GM12878 (cell line): ENCODE data around the gene CCDC83. TPM values are rescaled to one million over a fixed set of nuclear protein-coding genes. Genes with fewer than 3 reads are reported as not detected.
"Not testable (repeated sequence)": the region's sequence is repeated elsewhere in the genome, so short reads cannot be mapped to it uniquely, and the experiment has no call there.

Source experiments
- ATAC-seq: fragments of 200-7000 bp; cut with Tn5 transposase; 3 replicates; pipeline ENCODE4 v1.9.1; 2020; ENCODE audit warnings: mild to moderate bottlenecking, moderate library complexity
- BruUV-seq: library from RNA; stranded (reverse); fragments of 400-500 nt; replicated peaks from 2 replicates; lab custom pipeline; 2021; lab: Mats Ljungman, UMichigan
- CTCF ChIA-PET: fragments of 300-600 bp; sonication (Branson Sonifier 250); formaldehyde crosslinking; extraction: SDS; loops from one replicate; lab custom pipeline; 2021; ENCODE audit warnings: inconsistent platforms; lab: Yijun Ruan, JAX
- POLR2A ChIA-PET: fragments of 350-600 bp; formaldehyde crosslinking; extraction: SDS; loops from one replicate; lab custom pipeline; 2021; ENCODE audit warnings: inconsistent platforms; lab: Charles Lee
- RAD21 ChIA-PET: fragments of 300-600 bp; sonication (Branson Sonifier 250); formaldehyde crosslinking; loops from one replicate; lab custom pipeline; 2023; ENCODE audit warnings: antibody characterized with exemption; ENCODE audit not compliant: unreplicated experiment; lab: Charles Lee
- SMC1A ChIA-PET: fragments of 300-600 bp; sonication (Branson Sonifier 250); formaldehyde crosslinking; loops from one replicate; lab custom pipeline; 2023; ENCODE audit not compliant: unreplicated experiment, uncharacterized antibody; lab: Charles Lee
- DNase-seq: peaks from one replicate; pipeline ENCODE4 v3.0.0-alpha.2; 2011; ENCODE audit warnings: low read depth, low spot score
- FAIRE-seq: peaks from 3 replicates; lab custom pipeline; 2011; peaks lifted over from hg19 to GRCh38; lab: Jason Lieb, UNC
- H2AFZ ChIP-seq: 2 replicates; pipeline ENCODE4 v1.6.0; 2011; ENCODE audit warnings: low read depth, low read length, control low read depth; ENCODE audit not compliant: control insufficient read depth
- H3K27ac ChIP-seq: 2 replicates; pipeline ENCODE4 v1.5.1; 2011; ENCODE audit warnings: control low read depth; ENCODE audit not compliant: control insufficient read depth, insufficient read depth
- H3K27me3 ChIP-seq, 2 experiments: replicated peaks in 1 of 2; 2 replicates each; pipeline versions ENCODE4 v1.6.0 to v1.6.1; 2011; ENCODE audit warnings: low read length in 1 of 2; ENCODE audit not compliant: control insufficient read depth in 2 of 2, insufficient read depth in 2 of 2
- H3K36me3 ChIP-seq, 2 experiments: 2 replicates each; pipeline ENCODE4 v1.5.1; 2011; ENCODE audit warnings: low read length in 1 of 2; ENCODE audit not compliant: control insufficient read depth in 2 of 2, insufficient read depth in 2 of 2
- H3K4me1 ChIP-seq: 2 replicates; pipeline ENCODE4 v1.6.1; 2011; ENCODE audit warnings: mild to moderate bottlenecking, low read length, moderate library complexity, mixed read lengths; ENCODE audit not compliant: control insufficient read depth, insufficient read depth
- H3K4me2 ChIP-seq: 2 replicates; pipeline ENCODE4 v1.6.0; 2011; ENCODE audit warnings: control low read depth; ENCODE audit not compliant: control insufficient read depth, insufficient read depth
- H3K4me3 ChIP-seq: fragments of 200-600 bp; sonication (generic); 2 replicates; pipeline ENCODE4 v1.5.1; 2016
- H3K79me2 ChIP-seq: 2 replicates; pipeline ENCODE4 v1.6.0; 2011; ENCODE audit warnings: low read length; ENCODE audit not compliant: control insufficient read depth, insufficient read depth
- H3K9ac ChIP-seq: 2 replicates; pipeline ENCODE4 v1.8.0; 2011; ENCODE audit warnings: low read length, control low read depth, mixed read lengths; ENCODE audit not compliant: control insufficient read depth, insufficient read depth
- H3K9me3 ChIP-seq: replicated peaks from 3 replicates; pipeline ENCODE4 v1.5.1; 2011; ENCODE audit warnings: mild to moderate bottlenecking, low read length; ENCODE audit not compliant: control insufficient read depth, insufficient read depth
- H4K20me1 ChIP-seq: 2 replicates; pipeline ENCODE4 v1.6.0; 2011; ENCODE audit not compliant: control insufficient read depth, insufficient read depth
- CREB1 ChIP-seq: IDR thresholded peaks from 2 replicates; pipeline ENCODE4 v1.6.1; 2012; ENCODE audit warnings: low read depth, mild to moderate bottlenecking, inconsistent platforms
- DPF2 ChIP-seq: fragments of 450-650 bp; IDR thresholded peaks from 2 replicates; pipeline ENCODE4 v1.6.1; 2017; ENCODE audit warnings: mild to moderate bottlenecking
- HCFC1 ChIP-seq: fragments of 150-350 bp; IDR thresholded peaks from 2 replicates; pipeline ENCODE4 v1.6.1; 2014; ENCODE audit warnings: low read length
- NBN ChIP-seq: fragments of 450-650 bp; IDR thresholded peaks from 2 replicates; pipeline ENCODE4 v1.6.1; 2016
- TAF1 ChIP-seq: IDR thresholded peaks from 2 replicates; pipeline ENCODE4 v1.6.1; 2011; ENCODE audit warnings: mild to moderate bottlenecking, low read depth, low read length, borderline replicate concordance
- ZBED1 ChIP-seq: IDR thresholded peaks from 2 replicates; pipeline ENCODE4 v1.6.1; 2016; ENCODE audit warnings: borderline replicate concordance
- ZNF207 ChIP-seq: fragments of 450-650 bp; IDR thresholded peaks from 2 replicates; pipeline ENCODE4 v1.6.1; 2014; ENCODE audit warnings: antibody characterized with exemption, mild to moderate bottlenecking, borderline replicate concordance
- ZNF24 ChIP-seq: fragments of 450-650 bp; IDR thresholded peaks from 2 replicates; pipeline ENCODE4 v1.6.1; 2017; ENCODE audit warnings: antibody characterized with exemption, mild to moderate bottlenecking
- WGBS: methylation state at CpG from one replicate; pipeline ENCODE4 v1.1.6; 2016; ENCODE audit warnings: low lambda C conversion rate; ENCODE audit not compliant: insufficient replicate concordance, insufficient coverage; ENCODE audit errors: missing lambda C conversion rate; 5-methylcytosine and 5-hydroxymethylcytosine counted together
- in situ Hi-C: fragments of 300-500 bp; cut with MboI; formaldehyde crosslinking; loops from 9 replicates; pipeline ENCODE4 v1.14.3; 2018; ENCODE audit warnings: mixed read lengths
- intact Hi-C: fragments of 100-400 bp; cut with micrococcal nuclease; formaldehyde crosslinking; loops from one replicate; pipeline ENCODE4 v1.14.2; 2022; ENCODE audit not compliant: unreplicated experiment
- polyA plus RNA-seq, 11 experiments: library from polyadenylated mRNA; depleted of rRNA in 4 of 11; unstranded in 6 of 11; stranded (reverse) in 5 of 11; fragments of >200 nt; fragmentation: Nextera tagmentation in 4 of 11; fragmentation: Illumina TruSeq in 1 of 11; extraction: Ambion mirVana in 4 of 11; extraction: Trizol in 1 of 11; gene quantifications; 1 replicate in 1 of 11; 2 replicates in 10 of 11; pipeline versions ENCODE4 v1.2.1 to v1.2.3, GENCODE V29; 2011 to 2016; ENCODE audit warnings: inconsistent platforms in 2 of 11, missing spikeins in 2 of 11, low read depth in 1 of 11
- total RNA-seq, 4 experiments: library from RNA; depleted of rRNA in 3 of 4; stranded (reverse); fragments of >200 nt in 3 of 4; fragmentation: Illumina TruSeq in 1 of 4; extraction: Trizol in 1 of 4; gene quantifications; 2 replicates each; pipeline versions ENCODE4 v1.2.1 to v1.2.3, GENCODE V29; 2013 to 2021
- TF ChIP-seq, protein P1 (sequence below), 3 experiments: IDR thresholded peaks in 2 of 3; conservative IDR thresholded peaks in 1 of 3; 2 replicates each; pipeline ENCODE4 v1.5.1; 2011; ENCODE audit warnings: low read depth in 3 of 3, low read length in 3 of 3, mild to moderate bottlenecking in 3 of 3, control low read depth in 2 of 3, moderate library complexity in 2 of 3, inconsistent platforms in 1 of 3, mixed read lengths in 1 of 3; ENCODE audit not compliant: control insufficient read depth in 2 of 3, insufficient read depth in 1 of 3; ENCODE audit errors: extremely low read depth in 1 of 3
- TF ChIP-seq, protein P2 (sequence below): fragments of 450-650 bp; IDR thresholded peaks from 2 replicates; pipeline ENCODE4 v1.6.1; 2017; ENCODE audit warnings: borderline replicate concordance

CCDC83 gene
- total and polyA plus RNA-seq, 10 of the 15 experiments (the other 5 are each of a cell fraction or from before 2014, with no cell fraction given) = not detected

DNA sequence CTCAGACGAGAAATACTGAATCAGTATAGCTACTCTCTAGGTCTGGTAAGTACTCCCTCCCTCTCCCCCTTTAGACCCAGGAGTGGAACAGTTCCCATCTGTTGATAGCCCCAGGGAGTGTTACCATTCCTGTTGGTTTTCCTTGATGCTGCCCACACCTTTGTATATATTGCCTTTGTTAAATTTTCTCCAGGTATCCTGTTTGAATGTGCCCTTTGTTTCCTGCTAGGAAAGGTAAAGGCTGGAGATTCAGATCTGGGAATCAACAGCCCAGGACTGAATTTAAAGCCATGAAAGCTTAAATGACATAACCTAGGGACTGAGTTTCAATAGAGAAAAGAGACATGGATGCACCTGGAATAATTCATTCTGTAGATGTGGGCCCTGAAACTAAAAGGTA is 68.3 kb downstream of the CCDC83 start:
- H3K4me1 ChIP-seq = no peaks in the 10 kb centered on the region
- in situ Hi-C loops = no loop called here
- no peak for FAIRE-seq
- no peak overlapping the region for H3K4me3 ChIP-seq
- no peak for TF ChIP-seq CREB1
- TF ChIP-seq, protein P1, sequence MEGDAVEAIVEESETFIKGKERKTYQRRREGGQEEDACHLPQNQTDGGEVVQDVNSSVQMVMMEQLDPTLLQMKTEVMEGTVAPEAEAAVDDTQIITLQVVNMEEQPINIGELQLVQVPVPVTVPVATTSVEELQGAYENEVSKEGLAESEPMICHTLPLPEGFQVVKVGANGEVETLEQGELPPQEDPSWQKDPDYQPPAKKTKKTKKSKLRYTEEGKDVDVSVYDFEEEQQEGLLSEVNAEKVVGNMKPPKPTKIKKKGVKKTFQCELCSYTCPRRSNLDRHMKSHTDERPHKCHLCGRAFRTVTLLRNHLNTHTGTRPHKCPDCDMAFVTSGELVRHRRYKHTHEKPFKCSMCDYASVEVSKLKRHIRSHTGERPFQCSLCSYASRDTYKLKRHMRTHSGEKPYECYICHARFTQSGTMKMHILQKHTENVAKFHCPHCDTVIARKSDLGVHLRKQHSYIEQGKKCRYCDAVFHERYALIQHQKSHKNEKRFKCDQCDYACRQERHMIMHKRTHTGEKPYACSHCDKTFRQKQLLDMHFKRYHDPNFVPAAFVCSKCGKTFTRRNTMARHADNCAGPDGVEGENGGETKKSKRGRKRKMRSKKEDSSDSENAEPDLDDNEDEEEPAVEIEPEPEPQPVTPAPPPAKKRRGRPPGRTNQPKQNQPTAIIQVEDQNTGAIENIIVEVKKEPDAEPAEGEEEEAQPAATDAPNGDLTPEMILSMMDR (IDR thresholded peaks at IDR 0.05 in 2 of 3, conservative IDR thresholded peaks at IDR 0.05 in 1 of 3; ENCODE audit: control insufficient read depth in 2 of 3, extremely low read depth in 1 of 3, insufficient read depth in 1 of 3, low read depth in 3 of 3, low read length in 3 of 3) = no peak
- TF ChIP-seq HCFC1 = no peak
- TF ChIP-seq ZBED1 = no peak
- TF ChIP-seq DPF2 = no peak
- TF ChIP-seq, protein P2, sequence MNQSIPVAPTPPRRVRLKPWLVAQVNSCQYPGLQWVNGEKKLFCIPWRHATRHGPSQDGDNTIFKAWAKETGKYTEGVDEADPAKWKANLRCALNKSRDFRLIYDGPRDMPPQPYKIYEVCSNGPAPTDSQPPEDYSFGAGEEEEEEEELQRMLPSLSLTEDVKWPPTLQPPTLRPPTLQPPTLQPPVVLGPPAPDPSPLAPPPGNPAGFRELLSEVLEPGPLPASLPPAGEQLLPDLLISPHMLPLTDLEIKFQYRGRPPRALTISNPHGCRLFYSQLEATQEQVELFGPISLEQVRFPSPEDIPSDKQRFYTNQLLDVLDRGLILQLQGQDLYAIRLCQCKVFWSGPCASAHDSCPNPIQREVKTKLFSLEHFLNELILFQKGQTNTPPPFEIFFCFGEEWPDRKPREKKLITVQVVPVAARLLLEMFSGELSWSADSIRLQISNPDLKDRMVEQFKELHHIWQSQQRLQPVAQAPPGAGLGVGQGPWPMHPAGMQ = no peak
- TF ChIP-seq TAF1 = no peak
- TF ChIP-seq NBN = no peak
- no peak for TF ChIP-seq ZNF24
- TF ChIP-seq ZNF207 = no peak
- H3K9me3 ChIP-seq = no peaks in the 10 kb centered on the region; the same call in 2 of the 3 replicates
- no peaks in the 10 kb centered on the region for H3K27me3 ChIP-seq
- intact Hi-C loops = no loop called here
- no peaks in the 10 kb centered on the region for H4K20me1 ChIP-seq
- H3K27ac ChIP-seq = no peak overlapping the region
- H3K4me2 ChIP-seq = no peak overlapping the region
- WGBS = 0% methylated on average over 1 of the region's 1 CpG
- CTCF ChIA-PET = interaction anchor here (0.9 kb wide), 1 partner anchor 25 kb away, joined by 3 read pairs; no protein-coding TSS in a partner anchor
- no TSS peak for BruUV-seq
- H3K9ac ChIP-seq = no peak overlapping the region
- no peak overlapping the region for H2AFZ ChIP-seq
- no peak for ATAC-seq
- POLR2A ChIA-PET = no interaction called here
- DNase-seq = no peak
- RAD21 ChIA-PET = no interaction called here
- H3K79me2 ChIP-seq = no peaks in the 10 kb centered on the region
- H3K36me3 ChIP-seq = no peaks in the 10 kb centered on the region
- SMC1A ChIA-PET = interaction anchor here (0.9 to 1.8 kb wide), 2 partner anchors 69 to 114 kb away, joined by 4 read pairs; partner anchors contain the start of gene CCDC83

DNA sequence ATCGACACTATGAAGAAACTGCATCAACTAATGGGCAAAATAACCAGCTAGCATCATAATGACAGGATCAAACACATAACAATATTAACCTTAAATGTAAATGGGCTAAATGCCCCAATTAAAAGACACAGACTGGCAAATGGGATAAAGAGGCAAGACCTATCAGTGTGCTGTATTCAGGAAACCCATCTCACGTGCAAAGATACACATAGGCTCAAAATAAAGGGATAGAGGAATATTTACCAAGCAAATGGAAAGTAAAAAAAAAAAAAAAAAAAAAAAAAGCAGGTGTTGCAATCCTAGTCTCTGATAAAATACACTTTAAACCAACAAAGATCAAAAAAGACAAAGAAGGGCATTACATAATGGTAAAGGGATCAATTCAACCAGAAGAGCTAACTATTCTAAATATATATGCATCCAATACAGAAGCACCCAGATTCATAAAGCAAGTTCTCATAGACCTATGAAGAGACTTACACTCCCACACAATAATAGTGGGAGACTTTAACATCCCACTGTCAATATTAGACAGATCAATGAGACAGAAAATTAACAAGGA is 71.6 kb downstream of the CCDC83 start:
- SMC1A ChIA-PET, H2AFZ ChIP-seq, FAIRE-seq, intact Hi-C loops, H3K79me2 ChIP-seq, in situ Hi-C loops, H4K20me1 ChIP-seq, ATAC-seq, H3K9me3 ChIP-seq, H3K36me3 ChIP-seq, POLR2A ChIA-PET, RAD21 ChIA-PET, H3K4me3 ChIP-seq, H3K9ac ChIP-seq, H3K27ac ChIP-seq, DNase-seq, BruUV-seq, H3K4me1 ChIP-seq, H3K27me3 ChIP-seq, H3K4me2 ChIP-seq: not testable (repeated sequence)
- CTCF ChIA-PET = interaction anchor here (0.6 kb wide), 1 partner anchor 944 kb away, joined by 3 read pairs; no protein-coding TSS in a partner anchor
- WGBS = 10% methylated on average over 2 of the region's 2 CpGs
